ENCODE measurements around the gene KLK3.

DNA sequence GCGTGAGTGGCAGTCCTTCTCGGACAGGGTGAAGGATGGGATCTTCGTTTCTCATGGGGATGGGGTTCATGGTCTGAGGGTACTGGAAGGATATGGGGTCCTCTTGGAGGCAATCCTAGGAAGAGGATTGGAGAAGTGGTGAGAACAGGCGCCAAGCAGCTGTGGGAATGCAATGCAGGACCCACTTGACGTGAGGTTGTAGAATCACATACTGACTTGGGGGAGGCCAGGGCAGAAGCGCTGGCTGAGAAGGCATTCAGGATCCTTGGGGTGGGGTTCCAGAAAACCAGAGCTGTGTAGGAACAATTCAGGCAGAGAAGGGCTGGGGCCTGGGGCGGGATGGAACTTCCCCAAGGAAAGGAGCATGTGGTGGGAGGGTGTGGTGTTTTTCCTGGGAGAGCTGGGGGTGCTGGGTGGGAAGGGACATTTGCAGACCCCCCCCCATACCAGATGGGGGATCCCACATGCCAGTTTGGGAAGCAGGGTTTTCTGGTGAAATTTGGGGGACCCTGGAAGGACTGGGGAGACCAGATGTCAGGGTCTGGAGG lies 32.0 kb upstream of the KLK3 start:
- TF ChIP-seq POLR2A (IDR thresholded peaks at IDR 0.05; ENCODE audit: low read depth, low read length) (no peak), TAF1 (IDR thresholded peaks at IDR 0.05; ENCODE audit: borderline replicate concordance, low read depth, low read length) (no peak), POLR2AphosphoS5 (IDR thresholded peaks at IDR 0.05; ENCODE audit: low read depth, low read length) (no peak)

Data from GM12892 (cell line).